Loucy (cell line): Measurements from ENCODE around the gene ARHGAP42.

Source experiments
- H2AFZ ChIP-seq: fragments of 200-600 bp; sonication (generic); 2 replicates; pipeline ENCODE4 v1.6.0; 2016; ENCODE audit warnings: antibody characterized with exemption, mild to moderate bottlenecking, low read length, moderate library complexity
- H3F3A ChIP-seq: fragments of 200-600 bp; 2 replicates; pipeline ENCODE4 v1.6.0; 2016; ENCODE audit warnings: antibody characterized with exemption, low read depth, mild to moderate bottlenecking
- H3K27me3 ChIP-seq: fragments of 200-600 bp; sonication (generic); 2 replicates; pipeline ENCODE4 v1.6.1; 2014; ENCODE audit warnings: low read length, mild to moderate bottlenecking; ENCODE audit not compliant: insufficient read depth, poor library complexity, severe bottlenecking
- H3K36me3 ChIP-seq: fragments of 200-600 bp; sonication (generic); 2 replicates; pipeline ENCODE4 v1.6.1; 2016; ENCODE audit warnings: low read length; ENCODE audit not compliant: insufficient read depth
- H3K4me1 ChIP-seq: fragments of 200-600 bp; sonication (generic); 2 replicates; pipeline ENCODE4 v1.5.1; 2014; ENCODE audit warnings: low read length, mild to moderate bottlenecking; ENCODE audit not compliant: insufficient read depth, poor library complexity, severe bottlenecking
- H3K4me2 ChIP-seq: fragments of 200-600 bp; sonication (generic); 2 replicates; pipeline ENCODE4 v1.6.0; 2014; ENCODE audit warnings: antibody characterized with exemption, low read length, low read depth, mild to moderate bottlenecking; ENCODE audit not compliant: poor library complexity, severe bottlenecking
- H3K4me3 ChIP-seq: fragments of 200-600 bp; sonication (generic); 2 replicates; pipeline ENCODE4 v1.5.1; 2014; ENCODE audit warnings: low read length, mild to moderate bottlenecking, mixed read lengths; ENCODE audit not compliant: poor library complexity, severe bottlenecking
- H3K79me2 ChIP-seq: fragments of 200-600 bp; sonication (generic); 2 replicates; pipeline ENCODE4 v1.6.1; 2014; ENCODE audit warnings: low read length; ENCODE audit not compliant: insufficient read depth
- H3K9ac ChIP-seq: fragments of 200-600 bp; sonication (generic); 2 replicates; pipeline ENCODE4 v1.6.0; 2014; ENCODE audit warnings: mild to moderate bottlenecking, low read depth, low read length, moderate library complexity; ENCODE audit not compliant: poor library complexity, severe bottlenecking
- H3K9me2 ChIP-seq: fragments of 200-600 bp; sonication (generic); replicated peaks from 2 replicates; pipeline ENCODE4 v1.6.1; 2016; ENCODE audit warnings: low read depth, low read length, mixed read lengths
- H3K9me3 ChIP-seq: fragments of 200-600 bp; sonication (generic); 2 replicates; pipeline ENCODE4 v1.6.1; 2014; ENCODE audit warnings: mild to moderate bottlenecking, antibody characterized with exemption, low read length, low read depth; ENCODE audit not compliant: insufficient read depth
- H4K20me1 ChIP-seq: fragments of 200-600 bp; sonication (generic); 2 replicates; pipeline ENCODE4 v1.6.0; 2014; ENCODE audit warnings: antibody characterized with exemption, low read length, mild to moderate bottlenecking; ENCODE audit not compliant: insufficient read depth, poor library complexity, severe bottlenecking
- CTCF ChIP-seq: fragments of 200-600 bp; sonication (generic); conservative IDR thresholded peaks from 2 replicates; pipeline ENCODE4 v1.5.1; 2014; ENCODE audit warnings: mild to moderate bottlenecking, antibody characterized with exemption, low read length
- EZH2phosphoT487 ChIP-seq: fragments of 200-600 bp; IDR thresholded peaks from 2 replicates; pipeline ENCODE4 v1.6.1; 2018; ENCODE audit warnings: antibody characterized with exemption, mild to moderate bottlenecking, moderate library complexity, borderline replicate concordance

Gene ARHGAP42

GRCh38 chr11:100709233-100709957, 22.3 kb downstream of the ARHGAP42 start:
- H3K36me3 ChIP-seq, result no peaks in the 10 kb centered on the region
- H3F3A ChIP-seq, result no peaks in the 10 kb centered on the region
- H3K4me2 ChIP-seq, result no peak overlapping the region
- TF ChIP-seq EZH2phosphoT487, result no peak
- TF ChIP-seq CTCF, result no peak
- H4K20me1 ChIP-seq, result no peaks in the 10 kb centered on the region
- H3K4me3 ChIP-seq, result no peak overlapping the region
- no peaks in the 10 kb centered on the region for H3K79me2 ChIP-seq
- no peaks in the 10 kb centered on the region for H3K4me1 ChIP-seq
- H3K9me3 ChIP-seq, result no peaks in the 10 kb centered on the region
- no peak overlapping the region for H2AFZ ChIP-seq
- no peaks in the 10 kb centered on the region for H3K9me2 ChIP-seq
- H3K9ac ChIP-seq, result no peak overlapping the region
- no peaks in the 10 kb centered on the region for H3K27me3 ChIP-seq

DNA sequence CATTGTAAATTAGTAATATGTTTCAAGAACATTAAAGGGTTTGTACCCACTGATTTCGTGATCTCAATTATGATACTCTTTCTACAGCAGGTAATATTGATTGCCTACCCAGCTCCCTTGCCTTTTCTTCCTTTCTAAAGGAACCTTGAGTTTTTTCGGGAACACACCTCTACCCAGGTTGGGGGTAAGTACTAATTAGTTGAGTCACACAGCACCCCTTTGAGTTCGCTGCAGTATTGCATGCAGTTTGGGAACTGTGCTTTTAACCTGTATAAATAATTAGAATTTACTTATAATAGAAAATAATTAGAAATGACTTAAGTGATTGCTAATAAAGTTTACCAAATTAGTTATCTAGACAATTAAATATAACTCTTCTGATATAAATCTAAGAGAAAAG, 24.9 kb downstream of the ARHGAP42 start:
- no peak overlapping the region for H3K4me2 ChIP-seq
- H3K79me2 ChIP-seq, result no peaks in the 10 kb centered on the region
- no peaks in the 10 kb centered on the region for H4K20me1 ChIP-seq
- no peak for TF ChIP-seq CTCF
- no peak for TF ChIP-seq EZH2phosphoT487
- no peaks in the 10 kb centered on the region for H3K9me3 ChIP-seq
- no peak overlapping the region for H3K9ac ChIP-seq
- no peak overlapping the region for H2AFZ ChIP-seq
- H3K4me3 ChIP-seq, result no peak overlapping the region
- no peaks in the 10 kb centered on the region for H3F3A ChIP-seq
- H3K4me1 ChIP-seq, result no peaks in the 10 kb centered on the region
- no peaks in the 10 kb centered on the region for H3K27me3 ChIP-seq
- no peaks in the 10 kb centered on the region for H3K36me3 ChIP-seq
- no peaks in the 10 kb centered on the region for H3K9me2 ChIP-seq

- no peak overlapping the region for H2AFZ ChIP-seq
- no peaks in the 10 kb centered on the region for H3F3A ChIP-seq
- H3K27me3 ChIP-seq, result no peaks in the 10 kb centered on the region
- H3K9ac ChIP-seq, result no peak overlapping the region
- H4K20me1 ChIP-seq, result no peaks in the 10 kb centered on the region
- no peaks in the 10 kb centered on the region for H3K9me2 ChIP-seq
- H3K9me3 ChIP-seq, result no peaks in the 10 kb centered on the region
- H3K4me3 ChIP-seq, result no peak overlapping the region
- no peaks in the 10 kb centered on the region for H3K36me3 ChIP-seq
- no peaks in the 10 kb centered on the region for H3K79me2 ChIP-seq
- no peak for TF ChIP-seq EZH2phosphoT487
- TF ChIP-seq CTCF, result no peak
- H3K4me1 ChIP-seq, result no peaks in the 10 kb centered on the region
- no peak overlapping the region for H3K4me2 ChIP-seq
These were observed 25.5 kb downstream of the ARHGAP42 start for GRCh38 chr11:100712583-100712982.
